CD4-positive, alpha-beta T cell (primary cell): ENCODE results near the gene PLXNA2. TPM values are rescaled to one million over a fixed set of nuclear protein-coding genes. Genes with fewer than 3 reads are reported as not detected.

Experiments
- ATAC-seq: fragments of 200-7000 bp; cut with Tn5 transposase; one replicate; pipeline ENCODE4 v1.10.0; 2022; ENCODE audit warnings: mild to moderate bottlenecking; ENCODE audit not compliant: poor library complexity
- CTCF ChIA-PET: fragments of 350-600 bp; sonication (Branson Sonifier 250); formaldehyde crosslinking; loops from one replicate; lab custom pipeline; 2021; ENCODE audit warnings: antibody characterized with exemption, inconsistent platforms; lab: Charles Lee
- POLR2A ChIA-PET: fragments of 350-600 bp; sonication (Branson Sonifier 250); formaldehyde crosslinking; loops from one replicate; lab custom pipeline; 2021; ENCODE audit warnings: antibody characterized with exemption, inconsistent platforms; lab: Charles Lee
- DNase-seq, 14 experiments: peaks; one replicate each; pipeline ENCODE4 v3.0.0-alpha.2; 2013 to 2020; ENCODE audit warnings: mixed read lengths in 2 of 14
- H3K27ac ChIP-seq, 2 donors: one replicate each; pipeline versions ENCODE4 v1.5.1 to v1.7.0; 2013; ENCODE audit warnings: low read length in 2 of 2, low read depth in 1 of 2, mild to moderate bottlenecking in 1 of 2
- H3K27me3 ChIP-seq, 2 experiments: 1 replicate in 1 of 2; 2 replicates in 1 of 2; pipeline versions ENCODE4 v1.6.1 to v1.7.0; 2013; ENCODE audit warnings: low read length in 2 of 2, control low read depth in 1 of 2, mild to moderate bottlenecking in 1 of 2, moderate library complexity in 1 of 2; ENCODE audit not compliant: insufficient read depth in 2 of 2, control insufficient read depth in 1 of 2
- H3K36me3 ChIP-seq: one replicate; pipeline ENCODE4 v1.6.1; 2013; ENCODE audit warnings: low read length, control low read depth; ENCODE audit not compliant: insufficient read depth
- H3K4me1 ChIP-seq: one replicate; pipeline ENCODE4 v1.6.1; 2013; ENCODE audit warnings: low read length, control low read depth; ENCODE audit not compliant: insufficient read depth
- H3K4me3 ChIP-seq: one replicate; pipeline ENCODE4 v1.5.1; 2013; ENCODE audit warnings: mild to moderate bottlenecking, low read length, moderate library complexity
- H3K9me3 ChIP-seq, 2 experiments: 1 replicate in 1 of 2; 2 replicates in 1 of 2; pipeline versions ENCODE4 v1.6.1 to v1.7.0; 2013; ENCODE audit warnings: low read length in 2 of 2, mild to moderate bottlenecking in 2 of 2, control low read depth in 1 of 2, moderate library complexity in 1 of 2; ENCODE audit not compliant: control insufficient read depth in 1 of 2, insufficient read depth in 1 of 2
- H3K27ac Mint-ChIP-seq: one replicate; pipeline ENCODE4 v1.8.0; 2020; ENCODE audit warnings: mixed read lengths
- H3K27me3 Mint-ChIP-seq: one replicate; pipeline ENCODE4 v1.8.0; 2021; ENCODE audit warnings: mixed read lengths
- H3K36me3 Mint-ChIP-seq: one replicate; pipeline ENCODE4 v1.8.0; 2021; ENCODE audit warnings: low read depth, mixed read lengths
- H3K4me1 Mint-ChIP-seq: one replicate; pipeline ENCODE4 v1.8.0; 2021; ENCODE audit warnings: low read depth, mixed read lengths
- H3K4me3 Mint-ChIP-seq: one replicate; pipeline ENCODE4 v1.8.0; 2020; ENCODE audit warnings: mild to moderate bottlenecking, mixed read lengths
- H3K9me3 Mint-ChIP-seq: one replicate; pipeline ENCODE4 v1.8.0; 2020; ENCODE audit warnings: mixed read lengths
- CTCF ChIP-seq: fragments of 200-600 bp; IDR thresholded peaks from one replicate; pipeline ENCODE4 v1.8.0; 2022; ENCODE audit warnings: antibody characterized with exemption, mild to moderate bottlenecking
- intact Hi-C, 2 experiments: fragments of 100-400 bp; cut with DNase I in 1 of 2; cut with micrococcal nuclease in 1 of 2; formaldehyde crosslinking; loops; one replicate each; pipeline versions ENCODE4 v1.15.1 to v1.9.0; 2023 to 2025; cut with DNase I, micrococcal nuclease
- total RNA-seq, 174 experiments: library from RNA in 2 of 174; stranded (reverse) in 2 of 174; gene quantifications; one replicate each; pipeline ENCODE4 v1.2.3 and lab custom pipeline; 2021 to 2026

The PLXNA2 gene
- total RNA-seq, 2 experiments from 2014 or later: 0.75 to 0.77 TPM

- no peak for TF ChIP-seq CTCF
- Histone ChIP-seq H3K27ac (no peak overlapping the region), H3K36me3 (no peaks in the 10 kb centered on the region), H3K9me3 (no peaks in the 10 kb centered on the region), H3K4me1 (no peaks in the 10 kb centered on the region), H3K4me3 (no peak overlapping the region), H3K27me3 (peaks cover 0 to 2% of the 10 kb centered on the region in 2 experiments)
- Mint-ChIP-seq H3K36me3 (no peaks in the 10 kb centered on the region), H3K4me1 (no peaks in the 10 kb centered on the region), H3K27me3 (peaks cover 14% of the 10 kb centered on the region), H3K4me3 (no peak overlapping the region), H3K27ac (no peak overlapping the region), H3K9me3 (no peaks in the 10 kb centered on the region)
- no peak for ATAC-seq
- CTCF ChIA-PET: no interaction called here
- POLR2A ChIA-PET: no interaction called here
- DNase-seq: no peak
- intact Hi-C loops: no loop called here
These were observed 86.4 kb downstream of the PLXNA2 start for GRCh38 chr1:208157769-208158168.

- TF ChIP-seq CTCF: no peak
- no peak overlapping the region for H3K27ac ChIP-seq
- no peaks in the 10 kb centered on the region for H3K4me1 Mint-ChIP-seq
- no peaks in the 10 kb centered on the region for H3K9me3 ChIP-seq
- H3K4me1 ChIP-seq: no peaks in the 10 kb centered on the region
- CTCF ChIA-PET: no interaction called here
- POLR2A ChIA-PET: no interaction called here
- ATAC-seq: no peak
- no peaks in the 10 kb centered on the region for H3K36me3 ChIP-seq
- H3K27me3 ChIP-seq: no peaks in the 10 kb centered on the region
- H3K27me3 Mint-ChIP-seq: peaks cover 7% of the 10 kb centered on the region
- H3K9me3 Mint-ChIP-seq: no peaks in the 10 kb centered on the region
- intact Hi-C loops: no loop called here
- DNase-seq: no peak
- no peaks in the 10 kb centered on the region for H3K36me3 Mint-ChIP-seq
- no peak overlapping the region for H3K4me3 Mint-ChIP-seq
- no peak overlapping the region for H3K27ac Mint-ChIP-seq
- no peak overlapping the region for H3K4me3 ChIP-seq
These were observed 87.4 kb downstream of the PLXNA2 start for GRCh38 chr1:208156741-208157140.

GRCh38 chr1:208156310-208156709 is 87.9 kb downstream of the PLXNA2 start:
- POLR2A ChIA-PET: no interaction called here
- Histone ChIP-seq H3K4me1 (no peaks in the 10 kb centered on the region), H3K9me3 (no peaks in the 10 kb centered on the region), H3K27me3 (no peaks in the 10 kb centered on the region), H3K36me3 (no peaks in the 10 kb centered on the region), H3K27ac (no peak overlapping the region), H3K4me3 (no peak overlapping the region)
- Mint-ChIP-seq H3K27me3 (peaks cover 6% of the 10 kb centered on the region), H3K4me3 (no peak overlapping the region), H3K36me3 (no peaks in the 10 kb centered on the region), H3K4me1 (no peaks in the 10 kb centered on the region), H3K9me3 (no peaks in the 10 kb centered on the region), H3K27ac (no peak overlapping the region)
- no peak for DNase-seq
- CTCF ChIA-PET: no interaction called here
- ATAC-seq: no peak
- intact Hi-C loops: no loop called here
- TF ChIP-seq CTCF: no peak
